Spleen (tissue), 7 donors: ENCODE data around the gene PSMA7.

ENCODE experiments used
- CTCF ChIP-seq, 11 experiments: fragments of 200-600 bp in 7 of 11; fragments of 450-650 bp in 4 of 11; sonication (generic) in 4 of 11; IDR thresholded peaks in 8 of 11; conservative IDR thresholded peaks in 3 of 11; 1 replicate in 7 of 11; 2 replicates in 4 of 11; pipeline versions ENCODE4 v1.4.0 to v1.8.0; 2016 to 2021; ENCODE audit warnings: antibody characterized with exemption in 11 of 11, inconsistent platforms in 4 of 11, mild to moderate bottlenecking in 1 of 11
- POLR2A ChIP-seq, 3 donors: fragments of 450-650 bp; IDR thresholded peaks; one replicate each; pipeline ENCODE4 v1.5.1; 2017; ENCODE audit warnings: antibody characterized with exemption in 3 of 3, mild to moderate bottlenecking in 1 of 3
- POLR2AphosphoS5 ChIP-seq, 3 donors: sonication (generic); formaldehyde crosslinking; IDR thresholded peaks; one replicate each; pipeline ENCODE4 v1.5.1; 2017; ENCODE audit warnings: antibody characterized with exemption in 3 of 3
- donor health status: DM: no; HTN: no; CAD: no; lungs with moderate emphysema.
- donor health status: DM: no; HTN: no; CAD: no.
- donor health status: DM: no; HTN: no; CAD: no.

- TF ChIP-seq CTCF (IDR thresholded peaks at IDR 0.05 in 8 of 11, conservative IDR thresholded peaks at IDR 0.05 in 3 of 11): peak; percentile 42 to 89 (median 73)
- no peak for TF ChIP-seq POLR2A (IDR thresholded peaks at IDR 0.05)
- peak in 1 of 3 donors; percentile 63 for TF ChIP-seq POLR2AphosphoS5 (IDR thresholded peaks at IDR 0.05)
Observed at GRCh38 chr20:62136283-62137091, 6.7 kb downstream of the PSMA7 start.
